Smooth muscle cell (in vitro differentiated cells): ENCODE measurements around the gene FNDC3B. TPM values are rescaled to one million over a fixed set of nuclear protein-coding genes. Genes with fewer than 3 reads are reported as not detected.

Source experiments
- DNase-seq: peaks from one replicate; lab custom pipeline; 2025; ENCODE audit not compliant: unreplicated experiment; lab: John Stamatoyannopoulos, UW
- H2AFZ ChIP-seq: fragments of 200-600 bp; sonication (generic); 2 replicates; pipeline ENCODE4 v1.6.0; 2016; ENCODE audit warnings: antibody characterized with exemption, low read depth, mild to moderate bottlenecking
- H3F3A ChIP-seq: fragments of 200-600 bp; sonication (generic); 2 replicates; pipeline ENCODE4 v1.6.0; 2017; ENCODE audit warnings: antibody characterized with exemption, low read depth
- H3K27ac ChIP-seq: fragments of 200-600 bp; sonication (generic); 2 replicates; pipeline ENCODE4 v1.5.1; 2016; ENCODE audit warnings: low read depth, mild to moderate bottlenecking
- H3K27me3 ChIP-seq: fragments of 200-600 bp; sonication (generic); 2 replicates; pipeline ENCODE4 v1.6.1; 2016; ENCODE audit warnings: low read depth, mild to moderate bottlenecking
- H3K36me3 ChIP-seq: fragments of 200-600 bp; sonication (generic); 2 replicates; pipeline ENCODE4 v1.5.1; 2016; ENCODE audit warnings: low read depth
- H3K4me1 ChIP-seq: fragments of 200-600 bp; sonication (generic); 2 replicates; pipeline ENCODE4 v1.5.1; 2016; ENCODE audit warnings: low read depth
- H3K4me2 ChIP-seq: fragments of 200-600 bp; sonication (generic); 2 replicates; pipeline ENCODE4 v1.6.0; 2016; ENCODE audit warnings: mild to moderate bottlenecking
- H3K4me3 ChIP-seq: fragments of 200-600 bp; sonication (generic); 2 replicates; pipeline ENCODE4 v1.5.1; 2016; ENCODE audit warnings: mild to moderate bottlenecking
- H3K79me2 ChIP-seq: fragments of 200-600 bp; sonication (generic); 2 replicates; pipeline ENCODE4 v1.6.0; 2016; ENCODE audit warnings: low read depth, mild to moderate bottlenecking
- H3K9ac ChIP-seq: fragments of 200-600 bp; sonication (generic); 2 replicates; pipeline ENCODE4 v1.6.0; 2016; ENCODE audit warnings: low read depth
- H3K9me3 ChIP-seq: fragments of 200-600 bp; sonication (generic); replicated peaks from 2 replicates; pipeline ENCODE4 v1.5.1; 2016; ENCODE audit warnings: low read depth
- H4K20me1 ChIP-seq: fragments of 200-600 bp; sonication (generic); 2 replicates; pipeline ENCODE4 v1.6.0; 2016; ENCODE audit warnings: low read depth
- CTCF ChIP-seq: fragments of 200-600 bp; sonication (generic); IDR thresholded peaks from 2 replicates; pipeline ENCODE4 v1.5.1; 2017; ENCODE audit warnings: borderline replicate concordance, mild to moderate bottlenecking, antibody characterized with exemption; ENCODE audit not compliant: insufficient read depth, poor library complexity, severe bottlenecking
- WGBS: methylation state at CpG from one replicate; pipeline ENCODE4 v1.1.7; 2016; ENCODE audit warnings: low lambda C conversion rate; 5-methylcytosine and 5-hydroxymethylcytosine counted together
- polyA plus RNA-seq: library from polyadenylated mRNA; unstranded; fragments of >200 nt; fragmentation: Nextera tagmentation; extraction: Ambion mirVana; gene quantifications from 2 replicates; pipeline ENCODE4 v1.2.1, GENCODE V29; 2016
- total RNA-seq: library from RNA; depleted of rRNA; stranded (reverse); fragments of >200 nt; gene quantifications from 2 replicates; pipeline ENCODE4 v1.2.3, GENCODE V29; 2014

The FNDC3B gene
- total and polyA plus RNA-seq, 2 experiments from 2014 or later, result 149 to 294 TPM

- Histone ChIP-seq H3K36me3 (no peaks in the 10 kb centered on the region), H3K9ac (no peak overlapping the region), H3K4me1 (peaks cover 18% of the 10 kb centered on the region), H3K4me3 (no peak overlapping the region), H3F3A (peaks cover 45% of the 10 kb centered on the region), H3K27ac (peak overlapping the region; percentile 33), H2AFZ (no peak overlapping the region), H3K9me3 (no peaks in the 10 kb centered on the region), H3K79me2 (peaks cover 96% of the 10 kb centered on the region), H3K27me3 (no peaks in the 10 kb centered on the region), H4K20me1 (peaks cover 90% of the 10 kb centered on the region), H3K4me2 (no peak overlapping the region)
- no peak for DNase-seq
- 93% methylated on average over 1 of the region's 3 CpGs for WGBS
- TF ChIP-seq CTCF, result no peak
Measured at GRCh38 chr3:172192830-172193415, 153.5 kb downstream of the FNDC3B start.

- H3K79me2 ChIP-seq, result peaks cover 96% of the 10 kb centered on the region
- H3K4me3 ChIP-seq, result no peak overlapping the region
- H3K9ac ChIP-seq, result no peak overlapping the region
- peak overlapping the region; percentile 82 for H3K27ac ChIP-seq
- no peak overlapping the region for H3K4me2 ChIP-seq
- H3K36me3 ChIP-seq, result no peaks in the 10 kb centered on the region
- peaks cover 91% of the 10 kb centered on the region for H4K20me1 ChIP-seq
- H3K27me3 ChIP-seq, result no peaks in the 10 kb centered on the region
- H3K4me1 ChIP-seq, result peaks cover 18% of the 10 kb centered on the region
- DNase-seq, result no peak
- H2AFZ ChIP-seq, result no peak overlapping the region
- H3K9me3 ChIP-seq, result no peaks in the 10 kb centered on the region
- no peak for TF ChIP-seq CTCF
- peaks cover 50% of the 10 kb centered on the region for H3F3A ChIP-seq
- 67% methylated on average over 1 of the region's 1 CpG for WGBS
Measured at GRCh38 chr3:172193436-172193835, 154.1 kb downstream of the FNDC3B start.

GRCh38 chr3:172194702-172195406 lies 155.5 kb downstream of the FNDC3B start:
- no peak for DNase-seq
- Histone ChIP-seq H3K27ac (peak overlapping the region; percentile 82), H4K20me1 (peaks cover 79% of the 10 kb centered on the region)

More at GRCh38 chr3:172194702-172195406, 155.5 kb downstream of the FNDC3B start:
- no peak overlapping the region for H3K4me3 ChIP-seq
- H3F3A ChIP-seq, result peaks cover 47% of the 10 kb centered on the region
- WGBS, result 48% methylated on average over 4 of the region's 4 CpGs
- H3K4me1 ChIP-seq, result peaks cover 18% of the 10 kb centered on the region
- peaks cover 95% of the 10 kb centered on the region for H3K79me2 ChIP-seq
- peak overlapping the region; percentile 64 for H3K4me2 ChIP-seq
- H3K36me3 ChIP-seq, result no peaks in the 10 kb centered on the region
- peak overlapping the region; percentile 52 for H3K9ac ChIP-seq
- no peak overlapping the region for H2AFZ ChIP-seq
- H3K9me3 ChIP-seq, result no peaks in the 10 kb centered on the region
- no peaks in the 10 kb centered on the region for H3K27me3 ChIP-seq
- no peak for TF ChIP-seq CTCF
